Neural cell (in vitro differentiated cells): ENCODE results near the gene LHX4. TPM values are rescaled to one million over a fixed set of nuclear protein-coding genes. Genes with fewer than 3 reads are reported as not detected.

Experiments used
- H2AFZ ChIP-seq: fragments of 200-600, 300-800 bp; sonication (generic), shearing (Covaris generic); 2 replicates; pipeline ENCODE4 v1.6.0; 2014; ENCODE audit warnings: low read depth, mild to moderate bottlenecking, antibody characterized with exemption, low read length, moderate library complexity
- H3F3A ChIP-seq: fragments of 200-600 bp; shearing (Covaris generic); 2 replicates; pipeline ENCODE4 v1.6.1; 2016; ENCODE audit warnings: mild to moderate bottlenecking, moderate library complexity, mixed read lengths, antibody characterized with exemption, low read length; ENCODE audit not compliant: insufficient read depth, poor library complexity, severe bottlenecking
- H3K27ac ChIP-seq: fragments of 200-600, 300-800 bp; sonication (generic), shearing (Covaris generic); 2 replicates; pipeline ENCODE4 v1.5.1; 2014; ENCODE audit warnings: mild to moderate bottlenecking, low read length, moderate library complexity
- H3K27me3 ChIP-seq: fragments of 300-800, 200-600 bp; sonication (generic), shearing (Covaris generic); 2 replicates; pipeline ENCODE4 v1.6.0; 2014; ENCODE audit warnings: mild to moderate bottlenecking, low read depth, low read length, moderate library complexity; ENCODE audit not compliant: insufficient read depth
- H3K36me3 ChIP-seq: fragments of 300-800, 200-600 bp; sonication (generic), shearing (Covaris generic); 2 replicates; pipeline ENCODE4 v1.5.1; 2014; ENCODE audit warnings: mild to moderate bottlenecking, antibody characterized with exemption, low read length, moderate library complexity; ENCODE audit not compliant: insufficient read depth
- H3K4me2 ChIP-seq: fragments of 300-800, 200-600 bp; sonication (generic), shearing (Covaris generic); 2 replicates; pipeline ENCODE4 v1.6.0; 2014; ENCODE audit warnings: mild to moderate bottlenecking, low read length
- H3K4me3 ChIP-seq: fragments of 300-800, 200-600 bp; sonication (generic), shearing (Covaris generic); 2 replicates; pipeline ENCODE4 v1.5.1; 2014; ENCODE audit warnings: mild to moderate bottlenecking, low read length, moderate library complexity
- H3K79me2 ChIP-seq: fragments of 200-600 bp; shearing (Covaris generic); replicated peaks from 2 replicates; pipeline ENCODE4 v1.6.0; 2014; ENCODE audit warnings: mild to moderate bottlenecking, low read length, moderate library complexity; ENCODE audit not compliant: insufficient read depth
- H3K9ac ChIP-seq: fragments of 300-800, 200-600 bp; sonication (generic), shearing (Covaris generic); 2 replicates; pipeline ENCODE4 v1.6.1; 2016; ENCODE audit warnings: mild to moderate bottlenecking, low read length, mixed read lengths
- H3K9me2 ChIP-seq: fragments of 200-600 bp; shearing (Covaris generic); 2 replicates; pipeline ENCODE4 v1.6.1; 2016; ENCODE audit warnings: mild to moderate bottlenecking, low read length, mixed read lengths; ENCODE audit not compliant: insufficient read depth
- H3K9me3 ChIP-seq: fragments of 200-600, 300-800 bp; sonication (generic), shearing (Covaris generic); 2 replicates; pipeline ENCODE4 v1.6.1; 2016; ENCODE audit warnings: mild to moderate bottlenecking, mixed run types, low read length, moderate library complexity, mixed read lengths
- H4K20me1 ChIP-seq: fragments of 200-600 bp; shearing (Covaris generic); 2 replicates; pipeline ENCODE4 v1.6.1; 2016; ENCODE audit warnings: mild to moderate bottlenecking, mixed run types; ENCODE audit not compliant: insufficient read depth
- CTCF ChIP-seq: fragments of 450-650 bp; IDR thresholded peaks from 2 replicates; pipeline ENCODE4 v1.5.1; 2014; ENCODE audit warnings: antibody characterized with exemption, mild to moderate bottlenecking, moderate library complexity; ENCODE audit not compliant: poor library complexity, severe bottlenecking
- EP300 ChIP-seq: fragments of 450-650 bp; conservative IDR thresholded peaks from 2 replicates; pipeline ENCODE4 v1.6.1; 2014; ENCODE audit warnings: antibody characterized with exemption, mild to moderate bottlenecking, moderate library complexity; ENCODE audit not compliant: poor library complexity, severe bottlenecking
- EZH2 ChIP-seq: fragments of 200-600, 300-800 bp; shearing (Covaris generic), sonication (generic); IDR thresholded peaks from 2 replicates; pipeline ENCODE4 v1.6.1; 2014; ENCODE audit warnings: antibody characterized with exemption, low read length, borderline replicate concordance, mild to moderate bottlenecking; ENCODE audit not compliant: insufficient read depth, poor library complexity, severe bottlenecking
- MXI1 ChIP-seq: fragments of 450-650 bp; conservative IDR thresholded peaks from 2 replicates; pipeline ENCODE4 v1.6.1; 2014; ENCODE audit warnings: antibody characterized with exemption, mild to moderate bottlenecking; ENCODE audit not compliant: poor library complexity, severe bottlenecking
- POLR2AphosphoS5 ChIP-seq: IDR thresholded peaks from 2 replicates; pipeline ENCODE4 v1.6.1; 2012
- RAD21 ChIP-seq: fragments of 450-650 bp; conservative IDR thresholded peaks from 2 replicates; pipeline ENCODE4 v1.6.1; 2014; ENCODE audit warnings: antibody characterized with exemption, mild to moderate bottlenecking, moderate library complexity
- REST ChIP-seq: IDR thresholded peaks from 2 replicates; pipeline ENCODE4 v1.6.1; 2012; ENCODE audit warnings: borderline replicate concordance
- SMC3 ChIP-seq: fragments of 450-650 bp; conservative IDR thresholded peaks from 2 replicates; pipeline ENCODE4 v1.6.1; 2014; ENCODE audit warnings: antibody characterized with exemption, mild to moderate bottlenecking, moderate library complexity; ENCODE audit not compliant: poor library complexity
- TAF1 ChIP-seq: IDR thresholded peaks from 2 replicates; pipeline ENCODE4 v1.6.1; 2012; ENCODE audit warnings: low read depth
- polyA plus RNA-seq: library from polyadenylated mRNA; depleted of rRNA; stranded (reverse); fragments of >200 nt; gene quantifications from 2 replicates; pipeline ENCODE4 v1.2.3, GENCODE V29; 2014

The LHX4 gene
- polyA plus RNA-seq, 1 donor from 2014 or later, result not detected

- Histone ChIP-seq H2AFZ (no peak overlapping the region), H4K20me1 (no peaks in the 10 kb centered on the region), H3K27ac (no peak overlapping the region), H3K36me3 (no peaks in the 10 kb centered on the region), H3K79me2 (no peaks in the 10 kb centered on the region), H3K9me3 (no peaks in the 10 kb centered on the region), H3K4me3 (no peak overlapping the region), H3K9me2 (no peaks in the 10 kb centered on the region), H3K9ac (no peak overlapping the region), H3F3A (no peaks in the 10 kb centered on the region), H3K27me3 (no peaks in the 10 kb centered on the region), H3K4me2 (no peak overlapping the region)
- no peak for TF ChIP-seq MXI1
- no peak for TF ChIP-seq EP300
- TF ChIP-seq CTCF, result no peak
- no peak for TF ChIP-seq TAF1
- no peak for TF ChIP-seq POLR2AphosphoS5
- no peak for TF ChIP-seq EZH2
Observed at GRCh38 chr1:180266275-180267210, 36.5 kb downstream of the LHX4 start.

- Histone ChIP-seq H3K9me3 (no peaks in the 10 kb centered on the region), H2AFZ (no peak overlapping the region), H3K9ac (no peak overlapping the region), H3K27ac (no peak overlapping the region), H3K36me3 (no peaks in the 10 kb centered on the region), H3K4me2 (no peak overlapping the region), H3F3A (no peaks in the 10 kb centered on the region), H3K27me3 (no peaks in the 10 kb centered on the region), H3K9me2 (no peaks in the 10 kb centered on the region), H3K4me3 (no peak overlapping the region), H4K20me1 (no peaks in the 10 kb centered on the region), H3K79me2 (no peaks in the 10 kb centered on the region)
- TF ChIP-seq EP300 (no peak), SMC3 (no peak), TAF1 (no peak), RAD21 (no peak), REST (no peak), CTCF (no peak), EZH2 (no peak)
Observed at GRCh38 chr1:180267211-180267561, 37.1 kb downstream of the LHX4 start.
